ENCODE measurements around the gene HM13. TPM values are rescaled to one million over a fixed set of nuclear protein-coding genes. Genes with fewer than 3 reads are reported as not detected.

HM13 gene
- total RNA-seq, 2 donors from 2014 or later: 31.7 to 45.7 TPM

DNA sequence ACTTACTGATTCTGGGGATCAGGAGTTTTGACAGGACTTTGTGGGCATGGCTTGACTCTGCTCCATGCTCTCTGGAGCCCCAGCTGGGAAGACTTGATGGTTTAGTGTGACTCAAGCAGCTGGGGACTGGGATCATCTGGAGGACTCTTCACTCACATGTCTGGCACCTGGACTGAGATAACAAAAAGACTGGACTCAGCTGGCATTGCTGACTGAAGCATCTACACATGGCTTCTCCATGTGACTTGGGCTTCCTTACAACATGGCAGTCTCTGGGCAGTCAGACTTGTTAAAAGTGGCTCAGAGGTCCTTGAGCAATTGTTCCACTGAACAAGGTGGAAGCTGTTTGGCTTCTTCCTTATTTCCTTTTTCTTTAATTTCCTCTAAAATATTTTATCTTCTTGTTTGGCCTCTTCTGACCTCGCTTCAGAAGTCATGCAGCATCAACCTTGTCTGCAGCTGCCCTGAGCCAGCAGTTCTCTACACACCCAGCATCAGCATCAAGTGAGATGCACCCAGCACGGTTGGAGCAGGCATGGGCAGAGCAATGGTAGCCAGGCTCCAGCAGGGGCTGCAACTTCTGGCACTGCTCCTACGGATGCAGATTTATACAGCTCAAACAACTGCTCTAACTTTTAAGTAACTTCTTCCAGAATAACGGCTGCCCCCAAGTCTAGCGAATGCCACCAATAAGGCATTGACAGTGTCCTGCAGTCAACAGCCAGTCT, 5.6 kb upstream of the HM13 start:
- TF ChIP-seq, protein P1, sequence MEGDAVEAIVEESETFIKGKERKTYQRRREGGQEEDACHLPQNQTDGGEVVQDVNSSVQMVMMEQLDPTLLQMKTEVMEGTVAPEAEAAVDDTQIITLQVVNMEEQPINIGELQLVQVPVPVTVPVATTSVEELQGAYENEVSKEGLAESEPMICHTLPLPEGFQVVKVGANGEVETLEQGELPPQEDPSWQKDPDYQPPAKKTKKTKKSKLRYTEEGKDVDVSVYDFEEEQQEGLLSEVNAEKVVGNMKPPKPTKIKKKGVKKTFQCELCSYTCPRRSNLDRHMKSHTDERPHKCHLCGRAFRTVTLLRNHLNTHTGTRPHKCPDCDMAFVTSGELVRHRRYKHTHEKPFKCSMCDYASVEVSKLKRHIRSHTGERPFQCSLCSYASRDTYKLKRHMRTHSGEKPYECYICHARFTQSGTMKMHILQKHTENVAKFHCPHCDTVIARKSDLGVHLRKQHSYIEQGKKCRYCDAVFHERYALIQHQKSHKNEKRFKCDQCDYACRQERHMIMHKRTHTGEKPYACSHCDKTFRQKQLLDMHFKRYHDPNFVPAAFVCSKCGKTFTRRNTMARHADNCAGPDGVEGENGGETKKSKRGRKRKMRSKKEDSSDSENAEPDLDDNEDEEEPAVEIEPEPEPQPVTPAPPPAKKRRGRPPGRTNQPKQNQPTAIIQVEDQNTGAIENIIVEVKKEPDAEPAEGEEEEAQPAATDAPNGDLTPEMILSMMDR (IDR thresholded peaks at IDR 0.05): no peak
- peaks cover 0 to under 1% of the 10 kb centered on the region in 2 donors for H3K4me1 ChIP-seq
- H3K9me3 ChIP-seq: no peaks in the 10 kb centered on the region
- no peak for DNase-seq (ENCODE audit: low spot score)
- no peaks in the 10 kb centered on the region for H3K36me3 ChIP-seq
- no peak overlapping the region for H3K4me3 ChIP-seq
- H3K27me3 ChIP-seq: no peaks in the 10 kb centered on the region
- no peak overlapping the region for H3K27ac ChIP-seq

DNA sequence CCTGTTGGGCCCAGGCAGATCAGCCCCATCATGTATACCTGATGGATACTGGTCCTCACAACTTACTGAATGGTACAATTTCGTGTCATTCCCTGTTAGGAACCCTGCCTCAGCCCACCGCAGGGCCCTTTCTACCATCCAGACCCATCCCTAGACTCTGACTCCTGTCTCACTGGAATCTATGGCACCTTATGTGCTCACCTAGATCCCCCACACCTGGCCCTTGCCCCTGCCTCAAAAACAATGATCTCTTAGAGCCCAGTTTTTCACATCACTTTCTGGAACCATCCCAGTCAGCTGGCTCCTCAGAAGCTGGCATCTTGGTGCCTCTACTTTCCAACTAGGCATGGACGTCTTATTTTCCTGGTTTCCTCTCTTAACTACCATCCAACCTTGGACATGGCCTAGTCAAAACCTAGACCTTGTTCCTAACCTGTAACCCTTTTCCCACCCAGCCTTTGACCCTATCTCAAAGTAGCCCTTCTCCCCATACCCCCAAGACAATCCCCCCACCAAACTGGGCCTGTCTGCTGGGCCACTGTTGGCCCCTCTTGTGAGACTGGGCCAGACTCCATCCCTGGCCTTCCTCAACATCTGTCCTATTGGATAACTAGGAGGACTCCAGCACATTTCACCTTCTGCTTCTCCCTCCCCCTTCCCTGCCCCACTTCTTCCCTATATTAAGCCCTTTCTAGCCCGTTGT, 981 bp downstream of the HM13 start:
- TF ChIP-seq, protein P1 (IDR thresholded peaks at IDR 0.05): no peak
- Histone ChIP-seq H3K4me3 (peak overlapping the region; percentile 81 to 95), H3K36me3 (peaks cover 12% of the 10 kb centered on the region), H3K27me3 (no peaks in the 10 kb centered on the region), H3K4me1 (peaks cover 0 to 32% of the 10 kb centered on the region in 2 donors), H3K9me3 (no peaks in the 10 kb centered on the region), H3K27ac (peak overlapping the region in 1 of 2 donors; percentile 80)
- DNase-seq (ENCODE audit: low spot score): no peak

DNA sequence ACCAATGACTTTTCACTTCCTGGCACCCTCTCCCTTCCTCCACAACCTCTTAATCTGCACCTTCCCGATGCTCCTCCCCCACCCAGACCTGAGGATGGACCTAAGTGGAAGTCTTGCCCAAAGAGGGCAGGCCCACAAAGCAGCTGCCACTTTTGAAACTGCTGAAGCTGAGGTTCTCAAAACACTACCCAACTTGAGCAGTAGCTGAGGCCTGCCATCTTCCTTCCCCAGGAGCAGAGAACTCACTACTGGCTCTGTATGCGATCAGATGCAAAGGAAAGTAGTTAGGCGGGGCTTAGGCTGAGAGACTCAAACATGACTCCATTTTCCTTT, 1.5 kb downstream of the HM13 start:
- no peaks in the 10 kb centered on the region for H3K27me3 ChIP-seq
- H3K4me3 ChIP-seq: peak overlapping the region in 1 of 2 donors; percentile 95
- peaks cover 12% of the 10 kb centered on the region for H3K36me3 ChIP-seq
- TF ChIP-seq, protein P1 (IDR thresholded peaks at IDR 0.05): no peak
- H3K4me1 ChIP-seq: peaks cover 0 to 37% of the 10 kb centered on the region in 2 donors
- H3K9me3 ChIP-seq: no peaks in the 10 kb centered on the region
- H3K27ac ChIP-seq: peak overlapping the region in 1 of 2 donors; percentile 80
- DNase-seq (ENCODE audit: low spot score): no peak

DNA sequence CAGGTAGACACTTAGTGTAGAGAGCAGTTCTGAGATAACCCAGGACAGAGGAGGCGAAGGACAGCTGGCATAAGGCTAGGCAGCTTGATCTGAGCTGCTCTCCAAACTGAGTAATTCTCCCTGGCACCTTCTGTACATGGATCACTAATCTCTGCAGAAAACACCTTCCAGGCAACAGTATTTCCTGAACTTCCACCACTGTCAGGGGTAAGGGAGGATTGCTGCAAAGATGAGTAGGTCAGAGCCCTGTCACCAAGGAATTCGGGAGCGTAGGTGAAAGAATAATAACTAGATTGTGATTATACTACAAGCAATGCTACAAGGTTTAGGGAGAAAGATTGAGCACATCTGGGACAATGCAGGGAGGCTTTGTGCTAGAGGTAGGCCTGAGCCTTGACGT, 1.9 kb downstream of the HM13 start:
- DNase-seq (ENCODE audit: low spot score): no peak
- Histone ChIP-seq H3K27ac (no peak overlapping the region), H3K4me1 (peaks cover 0 to 41% of the 10 kb centered on the region in 2 donors)

DNA sequence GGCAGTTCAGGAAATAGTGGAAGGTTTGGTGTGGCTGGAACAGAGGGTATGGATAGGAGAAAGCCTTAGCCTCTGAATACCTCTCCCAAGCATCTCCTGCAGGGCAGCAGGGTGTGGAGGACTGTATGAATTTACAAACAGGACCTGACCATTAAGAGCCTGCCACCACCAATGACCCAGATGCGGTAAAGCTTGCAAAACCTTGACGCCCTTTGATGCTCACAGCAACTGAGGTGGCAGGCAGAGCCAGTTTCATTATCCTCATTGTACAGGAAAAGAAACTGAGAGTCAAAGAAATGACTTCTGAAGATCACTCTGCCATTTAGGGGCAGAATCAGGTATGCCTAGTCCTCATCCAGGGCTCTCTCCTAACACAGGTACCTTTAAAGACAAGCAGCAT, 2.4 kb downstream of the HM13 start:
- H3K9me3 ChIP-seq: no peaks in the 10 kb centered on the region
- no peak for DNase-seq (ENCODE audit: low spot score)
- peaks cover 12% of the 10 kb centered on the region for H3K36me3 ChIP-seq
- no peak overlapping the region for H3K27ac ChIP-seq
- no peaks in the 10 kb centered on the region for H3K27me3 ChIP-seq
- TF ChIP-seq, protein P1 (IDR thresholded peaks at IDR 0.05): no peak
- no peak overlapping the region for H3K4me3 ChIP-seq
- H3K4me1 ChIP-seq: peaks cover 0 to 45% of the 10 kb centered on the region in 2 donors

More for the DNA sequence above, 1.9 kb downstream of the HM13 start:
- Histone ChIP-seq H3K36me3 (peaks cover 12% of the 10 kb centered on the region), H3K4me3 (no peak overlapping the region), H3K9me3 (no peaks in the 10 kb centered on the region), H3K27me3 (no peaks in the 10 kb centered on the region)
- TF ChIP-seq, protein P1 (IDR thresholded peaks at IDR 0.05): no peak
